Nephron progenitor cell (in vitro differentiated cells): Measurements from ENCODE around the gene CIZ1.

ENCODE experiments used
- DNase-seq: peaks from one replicate; pipeline ENCODE4 v3.0.0; 2021
- H3K27ac Mint-ChIP-seq: 2 replicates; pipeline ENCODE4 v1.8.0; 2021; ENCODE audit warnings: mild to moderate bottlenecking, moderate library complexity, mixed read lengths
- H3K27me3 Mint-ChIP-seq: 2 replicates; pipeline ENCODE4 v1.8.0; 2021; ENCODE audit warnings: mild to moderate bottlenecking, low read depth, mixed read lengths; ENCODE audit not compliant: poor library complexity
- H3K36me3 Mint-ChIP-seq: 2 replicates; pipeline ENCODE4 v1.8.0; 2021; ENCODE audit warnings: low read depth, mixed read lengths
- H3K4me1 Mint-ChIP-seq: 2 replicates; pipeline ENCODE4 v1.8.0; 2021; ENCODE audit warnings: mixed read lengths
- H3K4me3 Mint-ChIP-seq: 2 replicates; pipeline ENCODE4 v1.8.0; 2021; ENCODE audit warnings: mild to moderate bottlenecking, moderate library complexity, mixed read lengths
- H3K9me3 Mint-ChIP-seq: 2 replicates; pipeline ENCODE4 v1.8.0; 2021; ENCODE audit warnings: mild to moderate bottlenecking, moderate library complexity, mixed read lengths
- CTCF ChIP-seq: fragments of 200-600 bp; sonication (generic); IDR thresholded peaks from 2 replicates; pipeline ENCODE4 v1.5.0; 2021; ENCODE audit warnings: antibody characterized with exemption

Gene CIZ1

DNA sequence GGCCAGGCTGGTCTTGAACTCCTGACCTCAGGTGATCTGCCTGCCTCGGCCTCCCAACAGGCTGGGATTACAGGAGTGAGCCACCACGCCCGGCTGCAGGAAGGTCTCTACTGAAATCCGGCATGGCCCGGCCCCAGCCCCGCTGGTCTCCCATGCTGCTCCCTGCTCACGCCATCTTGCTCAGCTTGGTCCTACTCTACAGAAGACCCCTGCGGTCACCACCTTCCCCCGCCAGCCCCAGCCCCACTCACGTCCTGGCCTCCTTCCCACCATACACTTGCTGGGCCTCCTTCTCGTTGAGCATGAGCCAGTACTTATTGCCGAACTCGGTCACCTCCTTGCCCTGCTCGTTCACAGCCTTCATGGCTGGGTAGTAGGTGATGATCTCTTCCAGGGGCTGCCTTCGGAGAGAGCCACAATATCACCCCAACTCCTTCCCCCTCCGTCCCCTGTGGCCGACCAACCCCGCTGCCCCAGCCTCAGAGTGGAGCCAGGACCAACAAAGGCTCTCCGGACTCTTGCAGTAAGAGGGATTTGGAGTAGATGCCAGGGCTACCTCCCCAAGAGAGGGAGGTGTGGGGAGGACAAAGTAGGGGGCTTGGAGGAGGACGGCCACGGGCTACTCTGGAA is 67.8 kb downstream of the CIZ1 start:
- no peak for TF ChIP-seq CTCF
- H3K4me1 Mint-ChIP-seq = peaks cover 22% of the 10 kb centered on the region
- H3K9me3 Mint-ChIP-seq = peaks cover 7% of the 10 kb centered on the region
- no peak overlapping the region for H3K4me3 Mint-ChIP-seq
- H3K36me3 Mint-ChIP-seq = no peaks in the 10 kb centered on the region
- no peak for DNase-seq
- H3K27me3 Mint-ChIP-seq = no peaks in the 10 kb centered on the region
- H3K27ac Mint-ChIP-seq = no peak overlapping the region

- Mint-ChIP-seq H3K4me3 (no peak overlapping the region), H3K4me1 (peaks cover 20% of the 10 kb centered on the region), H3K27me3 (no peaks in the 10 kb centered on the region), H3K9me3 (no peaks in the 10 kb centered on the region), H3K27ac (no peak overlapping the region), H3K36me3 (no peaks in the 10 kb centered on the region)
- no peak for TF ChIP-seq CTCF
- DNase-seq = no peak
These were observed 68.6 kb downstream of the CIZ1 start for GRCh38 chr9:128122809-128123175.

DNA sequence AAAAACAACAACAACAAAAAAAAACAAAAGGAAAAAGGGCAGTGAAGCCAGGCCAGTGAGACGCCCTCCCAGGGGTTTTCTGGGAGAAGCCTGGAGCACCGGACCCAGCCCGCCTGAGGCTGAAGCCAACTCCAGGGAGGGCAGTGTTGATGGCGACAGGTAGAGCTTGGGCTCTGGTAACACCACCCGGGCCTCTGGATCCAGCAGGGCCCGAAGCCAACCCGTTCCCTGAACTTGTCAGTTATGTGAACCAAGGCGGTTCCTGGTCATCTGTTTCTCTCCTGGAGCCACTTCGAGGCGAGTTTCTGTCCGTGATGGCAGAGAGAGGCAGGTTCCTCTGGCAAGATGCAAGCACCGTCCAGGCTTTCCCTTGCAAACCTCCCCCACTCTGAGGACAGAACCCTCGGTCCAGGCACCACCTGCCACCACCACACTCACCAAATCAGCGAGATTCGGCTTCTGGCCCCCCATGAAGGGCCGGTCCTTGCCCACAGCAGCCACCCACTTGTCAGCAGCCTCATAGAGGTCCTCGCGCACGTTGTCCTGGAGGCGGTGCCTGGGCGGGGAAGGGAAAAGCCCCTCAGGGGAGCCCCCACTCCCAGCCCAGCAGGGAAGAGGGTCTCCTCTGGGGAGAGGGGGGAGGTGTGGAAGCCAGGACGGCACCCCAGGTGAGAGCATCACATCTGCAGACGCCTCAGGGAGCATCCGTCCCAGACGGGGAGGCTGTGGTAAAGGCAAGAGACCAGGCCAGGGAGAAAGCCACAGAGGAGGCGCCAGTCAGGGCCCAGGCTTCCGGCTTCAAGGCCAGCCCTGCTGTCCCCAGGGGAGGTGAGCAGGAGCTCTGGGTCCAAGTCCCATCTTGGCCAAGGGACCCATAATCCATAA is 69.2 kb downstream of the CIZ1 start:
- Mint-ChIP-seq H3K27me3 (no peaks in the 10 kb centered on the region), H3K27ac (no peak overlapping the region), H3K9me3 (no peaks in the 10 kb centered on the region), H3K4me1 (peaks cover 25% of the 10 kb centered on the region), H3K4me3 (no peak overlapping the region), H3K36me3 (no peaks in the 10 kb centered on the region)
- DNase-seq = no peak
- TF ChIP-seq CTCF = no peak

DNA sequence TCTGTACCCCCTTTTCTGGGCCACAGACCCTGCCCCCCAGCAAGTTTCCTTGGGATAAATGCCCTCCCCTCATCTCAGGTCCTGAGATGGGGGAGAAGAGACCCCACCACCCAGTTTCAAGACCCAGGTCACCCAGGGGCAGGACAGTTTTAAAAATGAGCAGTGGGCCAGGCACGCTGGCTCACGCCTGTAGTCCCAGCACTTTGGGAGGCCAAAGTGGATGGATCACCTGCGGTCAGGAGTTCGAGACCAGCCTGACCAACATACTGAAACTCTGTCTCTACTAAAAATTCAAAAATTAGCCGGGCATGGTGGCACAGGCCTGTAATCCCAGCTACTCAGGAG is 69.9 kb downstream of the CIZ1 start:
- H3K27me3 Mint-ChIP-seq = no peaks in the 10 kb centered on the region
- no peaks in the 10 kb centered on the region for H3K9me3 Mint-ChIP-seq
- DNase-seq = no peak
- no peaks in the 10 kb centered on the region for H3K36me3 Mint-ChIP-seq
- H3K27ac Mint-ChIP-seq = no peak overlapping the region
- H3K4me3 Mint-ChIP-seq = no peak overlapping the region
- peaks cover 23% of the 10 kb centered on the region for H3K4me1 Mint-ChIP-seq
- no peak for TF ChIP-seq CTCF

DNA sequence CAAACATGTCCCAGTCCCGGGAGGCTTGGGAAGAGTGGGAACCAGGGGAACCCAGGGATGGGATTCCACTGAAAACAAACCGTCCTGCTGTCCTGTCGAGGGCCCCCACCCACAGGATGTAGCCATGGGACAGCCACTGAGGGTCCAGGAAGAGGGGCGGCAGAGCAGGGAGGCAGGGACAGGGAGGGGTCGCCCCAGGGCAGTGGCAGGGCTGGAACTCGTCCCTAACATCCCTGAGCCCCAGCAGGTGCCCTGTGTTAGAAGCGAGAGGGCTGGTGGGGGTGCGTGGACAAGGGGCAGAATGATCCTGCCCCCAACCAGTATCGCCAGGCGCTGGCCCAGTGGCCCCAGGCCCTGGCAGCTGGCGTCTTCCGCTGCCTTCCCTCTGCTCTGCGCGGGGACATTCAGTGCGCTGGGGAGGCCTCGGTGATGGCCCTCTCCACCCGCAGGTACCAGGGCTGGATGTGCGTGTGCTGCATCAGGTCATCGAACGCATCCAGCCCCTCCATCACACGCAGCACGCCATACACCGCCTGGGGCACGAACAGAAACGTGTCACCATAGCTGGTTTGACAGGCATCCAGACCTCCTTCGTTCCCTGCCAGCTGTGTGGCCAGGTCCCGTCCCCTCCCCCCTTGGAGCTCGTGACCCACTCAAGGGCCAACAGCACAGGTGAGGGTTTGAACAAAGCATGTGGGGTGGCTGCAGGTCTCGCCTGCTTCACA is 70.5 kb downstream of the CIZ1 start:
- H3K27ac Mint-ChIP-seq = no peak overlapping the region
- H3K27me3 Mint-ChIP-seq = no peaks in the 10 kb centered on the region
- H3K4me1 Mint-ChIP-seq = peaks cover 18% of the 10 kb centered on the region
- no peaks in the 10 kb centered on the region for H3K9me3 Mint-ChIP-seq
- no peak for TF ChIP-seq CTCF
- H3K4me3 Mint-ChIP-seq = no peak overlapping the region
- no peaks in the 10 kb centered on the region for H3K36me3 Mint-ChIP-seq
- no peak for DNase-seq
